Esophagus squamous epithelium (tissue), 4 donors: ENCODE data around the gene OVCA2.

Experiments
- CTCF ChIP-seq, 6 experiments: fragments of 450-650 bp in 4 of 6; fragments of 200-600 bp in 2 of 6; sonication (generic) in 2 of 6; IDR thresholded peaks; one replicate each; pipeline ENCODE4 v1.5.1; 2016 to 2019; ENCODE audit warnings: antibody characterized with exemption in 6 of 6, mild to moderate bottlenecking in 4 of 6, moderate library complexity in 4 of 6
- POLR2A ChIP-seq, 4 donors: fragments of 450-650 bp; IDR thresholded peaks; one replicate each; pipeline ENCODE4 v1.6.1; 2017; ENCODE audit warnings: antibody characterized with exemption in 4 of 4, mild to moderate bottlenecking in 4 of 4, moderate library complexity in 3 of 4

DNA sequence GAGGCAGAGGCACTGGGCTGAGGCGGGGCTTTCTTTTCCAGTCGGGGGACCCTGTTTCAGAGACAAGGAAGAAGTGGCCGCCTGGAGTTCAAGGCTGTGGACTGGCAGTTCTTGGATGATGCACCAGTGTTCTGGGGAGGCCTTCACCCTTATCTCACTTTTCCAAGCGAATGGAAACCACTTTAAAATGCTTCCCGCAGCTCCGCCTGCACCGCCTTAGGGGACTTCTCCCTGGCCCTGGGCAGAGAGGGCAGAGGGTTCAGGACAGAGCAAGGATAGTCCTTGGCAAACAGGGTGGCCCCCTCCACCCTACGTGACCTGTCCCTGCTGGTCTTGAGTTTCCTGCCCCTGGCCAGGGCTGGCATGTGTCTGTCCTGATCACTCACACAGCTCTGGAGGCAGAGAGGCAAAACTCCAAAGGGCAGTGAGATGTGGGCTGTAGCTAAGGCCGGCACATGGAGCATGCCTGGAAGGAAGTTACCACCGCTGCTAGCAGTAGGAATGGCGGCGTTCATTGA lies 37.3 kb upstream of the OVCA2 start:
- TF ChIP-seq CTCF (IDR thresholded peaks at IDR 0.05), result no peak
- TF ChIP-seq POLR2A (IDR thresholded peaks at IDR 0.05), result no peak
